C4-2B (cell line): Measurements from ENCODE around the gene ETS1.

Experiments used
- ZFX ChIP-seq: fragments of 450-650 bp; IDR thresholded peaks from 2 replicates; pipeline ENCODE4 v1.6.1; 2017
- TF ChIP-seq, protein P1 (sequence below): fragments of 450-650 bp; conservative IDR thresholded peaks from 2 replicates; pipeline ENCODE4 v1.5.1; 2017; ENCODE audit warnings: mild to moderate bottlenecking

DNA sequence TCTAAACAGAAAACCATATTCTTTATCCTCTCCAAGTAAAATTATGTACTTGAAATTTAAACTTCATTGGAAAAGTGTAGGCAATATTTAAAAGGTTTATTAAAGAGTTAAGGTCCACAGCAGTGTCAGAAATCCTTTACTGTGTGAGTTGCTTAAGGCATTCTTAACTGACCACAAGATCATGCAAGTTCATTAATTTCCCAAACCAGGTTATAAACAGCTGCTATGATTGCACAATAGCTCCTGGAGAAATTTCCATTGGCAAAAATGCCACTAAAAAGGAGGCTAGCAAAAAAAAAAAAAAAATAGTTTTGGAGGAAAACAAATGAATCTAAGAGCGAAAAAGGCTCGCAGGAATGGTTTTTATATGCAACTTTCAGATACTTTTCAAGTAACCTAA lies 106.2 kb downstream of the ETS1 start:
- TF ChIP-seq, protein P1, sequence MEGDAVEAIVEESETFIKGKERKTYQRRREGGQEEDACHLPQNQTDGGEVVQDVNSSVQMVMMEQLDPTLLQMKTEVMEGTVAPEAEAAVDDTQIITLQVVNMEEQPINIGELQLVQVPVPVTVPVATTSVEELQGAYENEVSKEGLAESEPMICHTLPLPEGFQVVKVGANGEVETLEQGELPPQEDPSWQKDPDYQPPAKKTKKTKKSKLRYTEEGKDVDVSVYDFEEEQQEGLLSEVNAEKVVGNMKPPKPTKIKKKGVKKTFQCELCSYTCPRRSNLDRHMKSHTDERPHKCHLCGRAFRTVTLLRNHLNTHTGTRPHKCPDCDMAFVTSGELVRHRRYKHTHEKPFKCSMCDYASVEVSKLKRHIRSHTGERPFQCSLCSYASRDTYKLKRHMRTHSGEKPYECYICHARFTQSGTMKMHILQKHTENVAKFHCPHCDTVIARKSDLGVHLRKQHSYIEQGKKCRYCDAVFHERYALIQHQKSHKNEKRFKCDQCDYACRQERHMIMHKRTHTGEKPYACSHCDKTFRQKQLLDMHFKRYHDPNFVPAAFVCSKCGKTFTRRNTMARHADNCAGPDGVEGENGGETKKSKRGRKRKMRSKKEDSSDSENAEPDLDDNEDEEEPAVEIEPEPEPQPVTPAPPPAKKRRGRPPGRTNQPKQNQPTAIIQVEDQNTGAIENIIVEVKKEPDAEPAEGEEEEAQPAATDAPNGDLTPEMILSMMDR = no peak
- no peak for TF ChIP-seq ZFX
